Measurements from ENCODE around the gene C20orf204.

The C20orf204 gene

DNA sequence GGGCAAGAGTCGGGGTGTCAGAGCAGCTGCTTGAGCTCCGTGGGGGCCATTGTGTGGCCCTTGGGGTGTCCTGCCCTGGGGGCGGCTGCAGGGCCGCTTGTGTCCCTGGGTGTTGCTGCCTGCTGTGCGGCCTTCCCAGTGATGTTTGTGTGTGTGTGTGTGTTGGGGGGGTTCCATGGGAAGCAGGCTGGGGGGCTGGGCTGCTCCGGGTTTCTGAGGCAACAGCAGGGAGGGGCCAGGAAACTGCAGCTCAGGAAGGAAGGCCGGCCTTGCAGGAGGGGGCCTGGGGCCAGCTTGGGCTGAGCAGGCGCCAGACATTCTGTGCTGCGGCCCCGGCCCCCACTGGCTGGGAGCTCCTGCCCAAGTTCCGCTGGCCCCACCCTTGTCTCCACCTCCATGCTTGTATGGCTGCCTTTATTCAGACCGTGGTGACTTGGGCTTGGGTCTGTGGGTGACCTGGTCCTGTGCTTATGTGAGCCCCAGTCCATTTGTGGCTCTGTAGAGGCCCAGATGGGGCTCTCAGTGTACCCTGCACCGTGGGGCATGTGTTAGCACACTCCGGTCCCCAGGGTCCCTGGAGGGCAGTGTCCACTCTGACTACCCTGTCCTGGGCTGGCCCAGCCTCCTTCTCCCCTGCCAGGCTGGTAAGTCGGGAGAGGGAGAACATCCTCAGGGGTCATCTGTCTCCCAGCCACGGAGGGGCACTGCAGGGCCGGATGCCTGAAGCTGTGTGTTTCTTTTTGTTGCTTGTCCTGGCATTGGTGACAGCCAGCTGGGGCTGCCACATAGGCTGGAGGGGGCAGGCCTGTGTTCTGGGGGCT is 18.1 kb downstream of the C20orf204 start:
- Histone ChIP-seq H3K9ac (peak overlapping the region; percentile 61), H3K36me3 (no peaks in the 10 kb centered on the region), H3K27ac (0 out of 2 replicates have a peak overlapping the region, but pooled peaks have one; percentile 46), H3K9me3 (no peaks in the 10 kb centered on the region), H3K4me2 (peak overlapping the region; percentile 89), H3K4me1 (peaks cover 91% of the 10 kb centered on the region), H3K27me3 (peaks cover 54% of the 10 kb centered on the region), H3K4me3 (0 out of 2 replicates have a peak overlapping the region, but pooled peaks have one; percentile 18), H4K20me1 (no peaks in the 10 kb centered on the region)
- TF ChIP-seq Cebpa-rat (IDR thresholded peaks at IDR 0.05): no peak

DNA sequence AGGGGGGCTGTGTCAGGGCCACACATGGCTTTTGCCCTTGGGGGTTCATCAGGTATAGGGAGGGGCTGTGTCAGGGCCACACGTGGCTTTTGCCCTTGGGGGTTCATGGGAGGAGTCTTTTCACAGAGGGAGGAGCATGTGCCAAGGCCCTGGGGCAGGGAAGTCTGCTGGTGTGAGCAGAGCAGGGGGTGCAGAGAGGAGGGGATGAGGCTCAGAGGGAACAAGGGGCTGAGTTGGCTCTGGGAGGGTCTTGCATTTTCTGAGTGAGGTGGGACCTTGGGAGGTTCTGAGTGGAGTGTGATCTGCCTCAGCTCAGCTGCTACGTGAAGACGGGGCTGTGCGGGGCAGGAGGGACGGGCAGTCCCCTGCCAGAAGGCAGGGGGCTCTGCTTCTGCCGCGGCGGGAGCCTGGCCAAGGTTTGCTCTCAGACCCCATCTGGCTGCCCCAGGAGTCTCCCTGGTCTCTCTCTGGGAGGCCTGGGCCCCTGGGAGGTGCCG is 19.5 kb downstream of the C20orf204 start:
- Histone ChIP-seq H3K36me3 (no peaks in the 10 kb centered on the region), H3K27me3 (peaks cover 40% of the 10 kb centered on the region), H3K4me1 (peaks cover 83% of the 10 kb centered on the region), H3K9ac (peak overlapping the region; percentile 53; the same call in 1 of the 2 replicates), H3K4me2 (peak overlapping the region; percentile 89), H3K4me3 (no peak overlapping the region), H3K27ac (0 out of 2 replicates have a peak overlapping the region, but pooled peaks have one; percentile 30), H4K20me1 (no peaks in the 10 kb centered on the region), H3K9me3 (no peaks in the 10 kb centered on the region)
- TF ChIP-seq Cebpa-rat (IDR thresholded peaks at IDR 0.05): no peak

- H3K4me2 ChIP-seq: peak overlapping the region; percentile 89
- H3K27me3 ChIP-seq: peaks cover 33% of the 10 kb centered on the region
- peak overlapping the region; percentile 53; the same call in 1 of the 2 replicates for H3K9ac ChIP-seq
- H3K36me3 ChIP-seq: no peaks in the 10 kb centered on the region
- H3K4me3 ChIP-seq: no peak overlapping the region
- H3K9me3 ChIP-seq: no peaks in the 10 kb centered on the region
- TF ChIP-seq Cebpa-rat (IDR thresholded peaks at IDR 0.05): no peak
- H3K27ac ChIP-seq: 0 out of 2 replicates have a peak overlapping the region, but pooled peaks have one; percentile 30
- H3K4me1 ChIP-seq: peaks cover 77% of the 10 kb centered on the region
- no peaks in the 10 kb centered on the region for H4K20me1 ChIP-seq
These were observed 20.1 kb downstream of the C20orf204 start for GRCh38 chr20:64055893-64056638.

DNA sequence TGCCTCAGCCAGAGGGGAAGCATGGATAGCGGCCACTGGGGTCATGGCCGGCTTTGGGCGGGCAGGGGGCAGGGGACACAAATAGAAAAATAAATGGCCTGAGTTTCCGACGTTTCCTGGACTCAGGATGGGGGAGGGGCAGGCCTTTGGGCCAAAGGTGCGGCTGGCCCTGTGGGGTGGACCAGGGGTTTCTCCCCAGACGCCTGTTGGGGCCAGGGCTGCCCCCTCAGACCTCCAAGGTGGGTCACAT is 20.6 kb downstream of the C20orf204 start:
- Histone ChIP-seq H3K9me3 (no peaks in the 10 kb centered on the region), H3K27ac (peak overlapping the region; percentile 60), H3K4me1 (peaks cover 72% of the 10 kb centered on the region), H3K4me3 (no peak overlapping the region), H3K4me2 (peak overlapping the region; percentile 89), H4K20me1 (no peaks in the 10 kb centered on the region), H3K9ac (no peak overlapping the region), H3K27me3 (peaks cover 28% of the 10 kb centered on the region), H3K36me3 (no peaks in the 10 kb centered on the region)
- TF ChIP-seq Cebpa-rat (IDR thresholded peaks at IDR 0.05): no peak

- Histone ChIP-seq H3K27me3 (peaks cover 24% of the 10 kb centered on the region), H3K4me3 (no peak overlapping the region), H3K27ac (peak overlapping the region; percentile 60), H4K20me1 (no peaks in the 10 kb centered on the region), H3K36me3 (no peaks in the 10 kb centered on the region), H3K9me3 (no peaks in the 10 kb centered on the region), H3K9ac (no peak overlapping the region), H3K4me1 (peaks cover 70% of the 10 kb centered on the region), H3K4me2 (peak overlapping the region; percentile 89)
- TF ChIP-seq Cebpa-rat (IDR thresholded peaks at IDR 0.05): no peak
These were observed 21.1 kb downstream of the C20orf204 start for GRCh38 chr20:64056889-64057627.

DNA sequence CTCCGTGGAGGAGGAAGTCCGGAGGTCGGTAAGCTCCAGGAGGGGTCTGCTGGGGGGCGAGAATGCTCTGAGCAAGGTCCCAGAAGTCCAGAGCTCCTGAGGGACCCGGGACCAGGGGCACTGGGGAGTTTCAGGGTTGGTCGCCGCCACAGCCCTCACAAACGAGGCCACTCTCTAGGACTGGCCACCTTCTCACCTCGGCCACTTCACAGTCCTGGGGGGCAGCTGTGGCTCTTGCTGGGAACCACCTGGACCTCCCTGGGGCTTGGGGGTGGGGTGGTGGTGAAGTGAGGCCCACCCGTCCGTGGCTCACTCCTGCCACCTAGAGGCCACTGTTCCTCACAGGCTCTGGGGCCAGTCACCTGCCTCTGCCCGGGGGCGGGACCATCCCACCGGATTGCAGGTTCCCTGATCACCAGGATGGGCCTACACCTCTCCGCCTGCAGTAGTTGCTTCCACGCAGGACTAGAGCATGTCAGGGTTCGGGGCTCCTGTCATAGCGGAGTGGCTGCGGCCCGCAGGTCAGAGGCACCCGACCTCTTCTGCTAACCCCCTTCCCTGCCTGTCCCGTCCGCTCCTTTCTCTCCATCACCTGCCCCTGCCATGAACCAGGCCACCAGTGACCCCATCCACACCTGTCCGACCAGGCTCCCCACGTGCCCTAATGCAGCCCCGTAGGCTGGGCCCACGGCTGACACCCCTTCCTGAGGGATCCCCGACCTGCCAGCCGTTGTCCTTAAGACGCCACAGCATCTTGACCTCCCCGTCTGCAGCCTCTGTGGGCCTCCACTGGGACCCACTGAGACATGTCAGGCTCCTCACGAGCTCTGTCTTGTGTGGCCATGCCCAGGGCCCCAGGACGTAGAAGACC is 21.9 kb downstream of the C20orf204 start:
- H3K27me3 ChIP-seq: peaks cover 16% of the 10 kb centered on the region
- H3K36me3 ChIP-seq: no peaks in the 10 kb centered on the region
- TF ChIP-seq Cebpa-rat (IDR thresholded peaks at IDR 0.05): no peak
- H3K9ac ChIP-seq: peak overlapping the region; percentile 6; the same call in 1 of the 2 replicates
- H3K4me3 ChIP-seq: no peak overlapping the region
- H3K4me1 ChIP-seq: peaks cover 69% of the 10 kb centered on the region
- H3K27ac ChIP-seq: peak overlapping the region; percentile 60
- peak overlapping the region; percentile 89 for H3K4me2 ChIP-seq
- H3K9me3 ChIP-seq: no peaks in the 10 kb centered on the region
- H4K20me1 ChIP-seq: no peaks in the 10 kb centered on the region

GRCh38 chr20:64058536-64058935 is 22.6 kb downstream of the C20orf204 start:
- H3K4me3 ChIP-seq: no peak overlapping the region
- H3K9ac ChIP-seq: peak overlapping the region; percentile 6; the same call in 1 of the 2 replicates
- peak overlapping the region; percentile 89 for H3K4me2 ChIP-seq

DNA sequence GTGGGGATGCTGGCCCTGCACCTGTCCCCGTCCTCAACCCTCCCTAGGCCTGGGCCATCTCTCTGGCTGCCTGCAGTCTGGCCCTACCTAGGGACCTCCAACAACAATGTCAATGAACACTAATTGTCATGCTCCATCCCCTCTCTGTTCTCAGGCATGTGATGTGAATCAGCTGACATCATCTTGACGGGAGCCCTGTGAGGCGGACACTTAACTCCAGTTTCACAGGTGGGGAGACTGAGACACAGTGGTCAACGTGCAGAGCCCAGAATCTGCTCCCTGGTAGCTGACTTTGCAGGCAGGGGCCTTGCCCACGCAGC is 26.3 kb downstream of the C20orf204 start:
- Histone ChIP-seq H3K9ac (peak overlapping the region; percentile 89), H4K20me1 (peaks cover 10% of the 10 kb centered on the region), H3K9me3 (no peaks in the 10 kb centered on the region), H3K4me3 (peak overlapping the region; percentile 97; the same call in 1 of the 2 replicates), H3K27me3 (no peaks in the 10 kb centered on the region), H3K4me2 (peak overlapping the region; percentile 99), H3K36me3 (no peaks in the 10 kb centered on the region), H3K4me1 (peaks cover 63% of the 10 kb centered on the region), H3K27ac (peak overlapping the region; percentile 89)
- TF ChIP-seq Cebpa-rat (IDR thresholded peaks at IDR 0.05): no peak

More at GRCh38 chr20:64058536-64058935, 22.6 kb downstream of the C20orf204 start:
- H3K4me1 ChIP-seq: peaks cover 63% of the 10 kb centered on the region
- H3K9me3 ChIP-seq: no peaks in the 10 kb centered on the region
- no peak for TF ChIP-seq Cebpa-rat (IDR thresholded peaks at IDR 0.05)
- 0 out of 2 replicates have a peak overlapping the region, but pooled peaks have one; percentile 18 for H3K27ac ChIP-seq
- H3K27me3 ChIP-seq: peaks cover 9% of the 10 kb centered on the region; the same call in 1 of the 2 replicates
- H3K36me3 ChIP-seq: no peaks in the 10 kb centered on the region
- H4K20me1 ChIP-seq: no peaks in the 10 kb centered on the region
